NB4 (cell line): ENCODE measurements around the gene IL11.

Experiments
- CTCF ChIP-seq: IDR thresholded peaks from one replicate; pipeline ENCODE4 v1.5.1; 2012; ENCODE audit warnings: low read depth, low read length
- POLR2A ChIP-seq: IDR thresholded peaks from 2 replicates; pipeline ENCODE4 v1.6.1; 2011; ENCODE audit warnings: mild to moderate bottlenecking; ENCODE audit not compliant: insufficient read length; ENCODE audit errors: extremely low read depth

GRCh38 chr19:55382522-55383054, 12.3 kb upstream of the IL11 start:
- TF ChIP-seq CTCF (no peak), POLR2A (no peak)
